K562 (cell line): ENCODE measurements around the gene OR5H6. TPM values are rescaled to one million over a fixed set of nuclear protein-coding genes. Genes with fewer than 3 reads are reported as not detected.

Source experiments
- ATAC-seq: fragments of 200-7000 bp; cut with Tn5 transposase; 3 replicates; pipeline ENCODE4 v1.9.1; 2020; ENCODE audit warnings: moderate library complexity
- BruUV-seq: library from RNA; stranded (reverse); fragments of 400-500 nt; replicated peaks from 2 replicates; lab custom pipeline; 2021; lab: Mats Ljungman, UMichigan
- CTCF ChIA-PET: fragments of 300-600 bp; formaldehyde crosslinking; extraction: SDS; loops from one replicate; lab custom pipeline; 2021; ENCODE audit warnings: low intra/inter-chr PET ratio; lab: Yijun Ruan, JAX
- POLR2A ChIA-PET: fragments of 300-600, 350-650 bp; sonication (Branson Sonifier 250); formaldehyde crosslinking; extraction: SDS; loops from one replicate; lab custom pipeline; 2021; ENCODE audit warnings: antibody characterized with exemption, inconsistent platforms; lab: Yijun Ruan, JAX
- DNase-seq, 4 experiments: peaks; one replicate each; pipeline versions ENCODE4 v3.0.0 to v3.0.0-alpha.2; 2011 to 2018; ENCODE audit warnings: low spot score in 3 of 4, mixed read lengths in 3 of 4; ENCODE audit errors: extremely low read depth in 1 of 4
- FAIRE-seq: peaks from 2 replicates; lab custom pipeline; 2011; peaks lifted over from hg19 to GRCh38; lab: Jason Lieb, UNC
- H2AFZ ChIP-seq: 2 replicates; pipeline ENCODE4 v1.6.0; 2011; ENCODE audit warnings: low read depth, low read length, control low read depth, inconsistent platforms
- H3K27ac ChIP-seq: fragments of 200-600 bp; 3 replicates; pipeline ENCODE4 v1.8.0; 2011; ENCODE audit warnings: low read depth, mild to moderate bottlenecking, control low read depth, inconsistent platforms, low read length, moderate library complexity, mixed read lengths; ENCODE audit errors: extremely low read depth
- H3K27me3 ChIP-seq, 2 experiments: fragments of 300-600 bp in 1 of 2; 2 replicates in 1 of 2; 3 replicates in 1 of 2; pipeline versions ENCODE4 v1.6.0 to v1.8.0; 2011; ENCODE audit warnings: inconsistent platforms in 2 of 2, low read length in 2 of 2, mild to moderate bottlenecking in 1 of 2, mixed read lengths in 1 of 2, moderate library complexity in 1 of 2; ENCODE audit not compliant: control insufficient read depth in 2 of 2, insufficient read depth in 2 of 2
- H3K36me3 ChIP-seq: fragments of 300-600 bp; 3 replicates; pipeline ENCODE4 v1.8.0; 2011; ENCODE audit warnings: mild to moderate bottlenecking, low read length, inconsistent platforms; ENCODE audit not compliant: control insufficient read depth, insufficient read depth
- H3K4me1 ChIP-seq, 2 experiments: fragments of 200-600 bp in 1 of 2; replicated peaks in 1 of 2; 2 replicates in 1 of 2; 3 replicates in 1 of 2; pipeline versions ENCODE4 v1.5.1 to v1.8.0; 2011; ENCODE audit warnings: inconsistent platforms in 2 of 2, low read length in 2 of 2, mild to moderate bottlenecking in 1 of 2, mixed read lengths in 1 of 2, moderate library complexity in 1 of 2; ENCODE audit not compliant: control insufficient read depth in 2 of 2, insufficient read depth in 2 of 2
- H3K4me2 ChIP-seq: 2 replicates; pipeline ENCODE4 v1.6.1; 2011; ENCODE audit warnings: low read length, control low read depth, inconsistent platforms, mixed read lengths; ENCODE audit not compliant: insufficient read depth
- H3K4me3 ChIP-seq: fragments of 200-600 bp; sonication (generic), shearing (Covaris generic); 2 replicates; pipeline ENCODE4 v1.5.1; 2016; ENCODE audit warnings: control low read depth, inconsistent platforms
- H3K79me2 ChIP-seq: fragments of 200-600 bp; 3 replicates; pipeline ENCODE4 v1.8.0; 2011; ENCODE audit warnings: low read length, inconsistent platforms; ENCODE audit not compliant: control insufficient read depth, insufficient read depth
- H3K9ac ChIP-seq, 2 experiments: 2 replicates each; pipeline versions ENCODE4 v1.6.0 to v1.6.1; 2011; ENCODE audit warnings: low read depth in 2 of 2, low read length in 2 of 2, control low read depth in 1 of 2, inconsistent platforms in 1 of 2, mild to moderate bottlenecking in 1 of 2, mixed read lengths in 1 of 2; ENCODE audit not compliant: insufficient read depth in 1 of 2
- H3K9me1 ChIP-seq: one replicate; pipeline ENCODE4 v1.6.0; 2011; ENCODE audit warnings: inconsistent platforms, mild to moderate bottlenecking, low read length, moderate library complexity; ENCODE audit not compliant: control insufficient read depth, insufficient read depth
- H3K9me3 ChIP-seq: replicated peaks from 2 replicates; pipeline ENCODE4 v1.5.1; 2011; ENCODE audit warnings: low read depth, low read length, inconsistent platforms; ENCODE audit not compliant: control insufficient read depth, insufficient read depth
- H4K20me1 ChIP-seq: replicated peaks from 2 replicates; pipeline ENCODE4 v1.6.1; 2011; ENCODE audit warnings: low read length, inconsistent platforms, mixed read lengths; ENCODE audit not compliant: control insufficient read depth, insufficient read depth
- CEBPB ChIP-seq: fragments of 450-650 bp; IDR thresholded peaks from 2 replicates; pipeline ENCODE4 v1.6.1; 2016; ENCODE audit warnings: missing genetic modification characterization, missing compliant biosample characterization
- CGGBP1 ChIP-seq: fragments of 250-450 bp; sonication (Bioruptor Pico); IDR thresholded peaks from 2 replicates; pipeline ENCODE4 v1.9.0; 2021; ENCODE audit warnings: mild to moderate bottlenecking
- E2F5 ChIP-seq: sonication (generic); formaldehyde crosslinking; IDR thresholded peaks from 2 replicates; pipeline ENCODE4 v1.8.0; 2022; ENCODE audit warnings: mild to moderate bottlenecking, missing genetic modification reagents
- MAFK ChIP-seq: IDR thresholded peaks from 2 replicates; pipeline ENCODE4 v1.6.1; 2011; ENCODE audit warnings: low read length, improper control_type of control experiment
- NFE2 ChIP-seq: IDR thresholded peaks from 2 replicates; pipeline ENCODE4 v1.6.1; 2014; ENCODE audit warnings: antibody characterized with exemption, low read depth
- NR2C2 ChIP-seq, 2 experiments: fragments of 200-800 bp in 1 of 2; sonication (Bioruptor generic) in 1 of 2; sonication (generic) in 1 of 2; formaldehyde crosslinking in 1 of 2; IDR thresholded peaks; 2 replicates each; pipeline versions ENCODE4 v1.6.1 to v1.8.0; 2016 to 2022; ENCODE audit warnings: mild to moderate bottlenecking in 1 of 2, missing compliant biosample characterization in 1 of 2, missing genetic modification characterization in 1 of 2, missing genetic modification reagents in 1 of 2
- PTBP1 ChIP-seq: fragments of 200-400 bp; formaldehyde crosslinking; IDR thresholded peaks from 2 replicates; pipeline ENCODE4 v1.6.1; 2017; ENCODE audit warnings: low read depth, low read length
- RCOR1 ChIP-seq, 2 experiments: IDR thresholded peaks; 2 replicates each; pipeline ENCODE4 v1.6.1; 2012; ENCODE audit warnings: low read depth in 2 of 2, low read length in 2 of 2, borderline replicate concordance in 1 of 2, improper control_type of control experiment in 1 of 2
- TAF7 ChIP-seq: fragments of 450-650 bp; IDR thresholded peaks from 2 replicates; pipeline ENCODE4 v1.6.1; 2016; ENCODE audit warnings: missing genetic modification characterization, missing compliant biosample characterization
- YBX1 ChIP-seq: fragments of 450-650 bp; IDR thresholded peaks from 2 replicates; pipeline ENCODE4 v1.7.1; 2016; ENCODE audit warnings: mild to moderate bottlenecking
- ZHX1 ChIP-seq: fragments of 150-350 bp; conservative IDR thresholded peaks from 2 replicates; pipeline ENCODE4 v1.6.1; 2014; ENCODE audit warnings: low read length
- ZNF311 ChIP-seq: fragments of 250-450 bp; sonication (Bioruptor Pico); IDR thresholded peaks from 2 replicates; pipeline ENCODE4 v1.4.0; 2020; ENCODE audit warnings: mild to moderate bottlenecking, moderate library complexity
- WGBS: fragments of 100-300 bp; shearing (Covaris generic); methylation state at CpG from one replicate; pipeline ENCODE4 v1.1.6; 2016; ENCODE audit warnings: low coverage, mixed read lengths; ENCODE audit not compliant: insufficient coverage; ENCODE audit errors: missing lambda C conversion rate; 5-methylcytosine and 5-hydroxymethylcytosine counted together
- in situ Hi-C: fragments of 300-500 bp; cut with MboI; formaldehyde crosslinking; loops from 4 replicates; pipeline ENCODE4 v1.15.0; 2018; ENCODE audit warnings: inconsistent platforms, mixed read lengths
- intact Hi-C: fragments of 100-400 bp; cut with micrococcal nuclease; formaldehyde crosslinking; loops from 2 replicates; pipeline ENCODE4 v1.14.2; 2022
- polyA plus RNA-seq, 8 experiments: library from polyadenylated mRNA; depleted of rRNA in 4 of 8; stranded (reverse) in 5 of 8; unstranded in 3 of 8; fragments of >200 nt; fragmentation: Nextera tagmentation in 2 of 8; fragmentation: Illumina TruSeq in 1 of 8; extraction: Ambion mirVana in 2 of 8; extraction: Trizol in 1 of 8; gene quantifications; 2 replicates each; pipeline versions ENCODE4 v1.2.1 to v1.2.3, GENCODE V29; 2011 to 2014; ENCODE audit warnings: inconsistent platforms in 1 of 8, missing spikeins in 1 of 8
- total RNA-seq, 7 experiments: library from RNA; depleted of rRNA in 6 of 7; stranded (reverse); fragments of >200 nt in 6 of 7; fragmentation: Illumina TruSeq in 2 of 7; extraction: Trizol in 2 of 7; gene quantifications; 2 replicates each; pipeline versions ENCODE4 v1.2.1 to v1.2.3, GENCODE V29; 2011 to 2021; ENCODE audit warnings: low replicate concordance in 1 of 7
- TF ChIP-seq, protein P1 (sequence below): IDR thresholded peaks from 3 replicates; pipeline ENCODE4 v1.6.1; 2011; ENCODE audit warnings: borderline replicate concordance, mild to moderate bottlenecking, moderate library complexity; ENCODE audit not compliant: insufficient read length; ENCODE audit errors: extremely low read depth
- TF ChIP-seq, protein P2 (sequence below): sonication (generic); formaldehyde crosslinking; IDR thresholded peaks from 2 replicates; pipeline ENCODE4 v1.8.0; 2022; ENCODE audit warnings: missing genetic modification reagents, mild to moderate bottlenecking, borderline replicate concordance

OR5H6 gene
- total and polyA plus RNA-seq, 9 of the 15 experiments (the other 6 are each of a cell fraction or from before 2014, with no cell fraction given): 0.08 TPM; not detected in 8

DNA sequence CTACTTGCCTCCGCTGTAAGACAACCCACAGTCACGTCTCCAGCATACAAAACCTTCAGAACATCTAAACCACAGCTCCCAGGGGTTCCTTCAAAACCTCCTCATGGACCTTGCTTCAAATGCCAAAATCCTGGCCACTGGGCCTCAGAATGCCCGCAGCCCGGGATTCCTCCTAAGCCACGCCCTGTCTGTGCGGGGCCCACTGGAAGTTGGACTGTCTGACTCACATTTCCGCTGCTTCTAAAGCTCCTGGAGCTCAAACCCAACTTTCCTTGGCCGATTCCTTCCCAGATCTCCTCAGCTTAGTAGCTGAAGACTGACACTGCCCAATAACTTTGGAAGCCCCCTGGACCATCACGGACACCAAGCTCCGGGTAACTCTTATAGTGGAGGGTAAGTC is 17.9 kb upstream of the OR5H6 start:
- intact Hi-C loops: no loop called here
- Histone ChIP-seq H3K9ac (no peak overlapping the region), H3K79me2 (no peaks in the 10 kb centered on the region), H3K9me1 (no peaks in the 10 kb centered on the region), H3K36me3 (no peaks in the 10 kb centered on the region), H3K27ac (no peak overlapping the region), H2AFZ (no peak overlapping the region), H4K20me1 (no peaks in the 10 kb centered on the region), H3K4me1 (no peaks in the 10 kb centered on the region), H3K9me3 (no peaks in the 10 kb centered on the region), H3K4me3 (no peak overlapping the region), H3K27me3 (no peaks in the 10 kb centered on the region), H3K4me2 (no peak overlapping the region)
- ChIA-PET CTCF (no interaction called here), POLR2A (no interaction called here)
- no peak for DNase-seq
- WGBS: 1% methylated on average over 8 of the region's 10 CpGs
- in situ Hi-C loops: no loop called here
- no peak for FAIRE-seq
- no TSS peak for BruUV-seq
- no peak for ATAC-seq
- TF ChIP-seq ZHX1: no peak
- no peak for TF ChIP-seq ZNF311 (CRISPR knock-in tag)
- TF ChIP-seq E2F5 (CRISPR knock-in tag): no peak
- TF ChIP-seq MAFK: no peak
- TF ChIP-seq PTBP1: no peak
- no peak for TF ChIP-seq NR2C2 (CRISPR knock-in tag; IDR thresholded peaks at IDR 0.05)
- no peak for TF ChIP-seq NR2C2 (tag; IDR thresholded peaks at IDR 0.05)
- TF ChIP-seq YBX1: no peak
- TF ChIP-seq, protein P1, sequence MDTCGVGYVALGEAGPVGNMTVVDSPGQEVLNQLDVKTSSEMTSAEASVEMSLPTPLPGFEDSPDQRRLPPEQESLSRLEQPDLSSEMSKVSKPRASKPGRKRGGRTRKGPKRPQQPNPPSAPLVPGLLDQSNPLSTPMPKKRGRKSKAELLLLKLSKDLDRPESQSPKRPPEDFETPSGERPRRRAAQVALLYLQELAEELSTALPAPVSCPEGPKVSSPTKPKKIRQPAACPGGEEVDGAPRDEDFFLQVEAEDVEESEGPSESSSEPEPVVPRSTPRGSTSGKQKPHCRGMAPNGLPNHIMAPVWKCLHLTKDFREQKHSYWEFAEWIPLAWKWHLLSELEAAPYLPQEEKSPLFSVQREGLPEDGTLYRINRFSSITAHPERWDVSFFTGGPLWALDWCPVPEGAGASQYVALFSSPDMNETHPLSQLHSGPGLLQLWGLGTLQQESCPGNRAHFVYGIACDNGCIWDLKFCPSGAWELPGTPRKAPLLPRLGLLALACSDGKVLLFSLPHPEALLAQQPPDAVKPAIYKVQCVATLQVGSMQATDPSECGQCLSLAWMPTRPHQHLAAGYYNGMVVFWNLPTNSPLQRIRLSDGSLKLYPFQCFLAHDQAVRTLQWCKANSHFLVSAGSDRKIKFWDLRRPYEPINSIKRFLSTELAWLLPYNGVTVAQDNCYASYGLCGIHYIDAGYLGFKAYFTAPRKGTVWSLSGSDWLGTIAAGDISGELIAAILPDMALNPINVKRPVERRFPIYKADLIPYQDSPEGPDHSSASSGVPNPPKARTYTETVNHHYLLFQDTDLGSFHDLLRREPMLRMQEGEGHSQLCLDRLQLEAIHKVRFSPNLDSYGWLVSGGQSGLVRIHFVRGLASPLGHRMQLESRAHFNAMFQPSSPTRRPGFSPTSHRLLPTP: no peak
- TF ChIP-seq TAF7 (tag): no peak
- TF ChIP-seq, protein P2, sequence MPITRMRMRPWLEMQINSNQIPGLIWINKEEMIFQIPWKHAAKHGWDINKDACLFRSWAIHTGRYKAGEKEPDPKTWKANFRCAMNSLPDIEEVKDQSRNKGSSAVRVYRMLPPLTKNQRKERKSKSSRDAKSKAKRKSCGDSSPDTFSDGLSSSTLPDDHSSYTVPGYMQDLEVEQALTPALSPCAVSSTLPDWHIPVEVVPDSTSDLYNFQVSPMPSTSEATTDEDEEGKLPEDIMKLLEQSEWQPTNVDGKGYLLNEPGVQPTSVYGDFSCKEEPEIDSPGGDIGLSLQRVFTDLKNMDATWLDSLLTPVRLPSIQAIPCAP (CRISPR knock-in tag): no peak
- TF ChIP-seq CGGBP1: no peak
- no peak for TF ChIP-seq CEBPB (tag)
- TF ChIP-seq RCOR1 (IDR thresholded peaks at IDR 0.05; ENCODE audit: borderline replicate concordance in 1 of 2, low read depth in 2 of 2, low read length in 2 of 2): no peak
- TF ChIP-seq NFE2: no peak
